Measurements from ENCODE around the gene RBBP8NL.
A peak's percentile ranks its signal among the peaks of the same experiment; 100 is the strongest.

Gene RBBP8NL

DNA sequence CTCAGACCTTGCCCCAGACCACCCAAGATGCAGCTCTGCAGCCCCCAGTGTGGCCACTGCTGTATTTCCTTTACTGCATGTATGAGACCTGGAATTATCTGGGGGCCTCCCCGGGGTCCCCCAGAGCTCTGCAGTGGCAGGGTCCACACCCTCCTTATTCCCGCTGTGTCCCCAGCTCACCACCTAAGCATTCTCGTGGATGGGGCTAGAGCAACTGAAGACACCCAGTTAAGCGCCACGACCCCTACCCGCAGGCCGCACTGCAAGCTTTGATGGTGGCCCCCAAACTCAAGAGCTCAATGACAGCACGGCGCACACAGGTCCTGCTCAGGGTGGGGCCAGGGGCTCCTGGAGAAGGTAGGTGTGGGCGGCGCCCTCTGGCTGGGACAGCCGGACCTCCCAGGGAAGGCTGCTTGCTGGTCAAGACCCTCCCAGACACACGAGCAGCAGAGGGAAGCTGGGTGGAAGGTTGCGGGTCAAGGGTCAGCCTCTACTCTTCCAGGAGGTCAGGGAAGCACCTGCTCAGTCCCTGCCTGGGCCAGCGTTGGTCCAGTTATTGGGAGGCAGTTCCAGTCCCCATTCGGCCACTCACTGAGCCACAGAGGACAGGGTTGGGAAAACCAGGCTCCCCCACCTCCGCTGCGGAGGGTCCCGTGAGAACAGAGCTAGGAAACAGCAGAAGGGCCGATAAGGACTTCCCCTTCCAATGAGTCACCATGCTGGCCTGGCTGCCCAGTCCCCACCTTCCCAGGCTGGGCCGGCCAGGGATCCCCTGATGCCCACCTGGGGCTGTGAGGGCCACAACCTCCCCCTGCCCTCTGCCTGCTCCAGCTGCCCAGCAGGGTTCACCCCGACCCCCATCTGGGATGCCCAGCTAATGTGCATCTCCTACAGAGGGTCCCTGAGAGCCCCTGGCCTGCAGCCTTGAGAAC lies 63.2 kb downstream of the RBBP8NL start:
- no peak for DNase-seq

DNA sequence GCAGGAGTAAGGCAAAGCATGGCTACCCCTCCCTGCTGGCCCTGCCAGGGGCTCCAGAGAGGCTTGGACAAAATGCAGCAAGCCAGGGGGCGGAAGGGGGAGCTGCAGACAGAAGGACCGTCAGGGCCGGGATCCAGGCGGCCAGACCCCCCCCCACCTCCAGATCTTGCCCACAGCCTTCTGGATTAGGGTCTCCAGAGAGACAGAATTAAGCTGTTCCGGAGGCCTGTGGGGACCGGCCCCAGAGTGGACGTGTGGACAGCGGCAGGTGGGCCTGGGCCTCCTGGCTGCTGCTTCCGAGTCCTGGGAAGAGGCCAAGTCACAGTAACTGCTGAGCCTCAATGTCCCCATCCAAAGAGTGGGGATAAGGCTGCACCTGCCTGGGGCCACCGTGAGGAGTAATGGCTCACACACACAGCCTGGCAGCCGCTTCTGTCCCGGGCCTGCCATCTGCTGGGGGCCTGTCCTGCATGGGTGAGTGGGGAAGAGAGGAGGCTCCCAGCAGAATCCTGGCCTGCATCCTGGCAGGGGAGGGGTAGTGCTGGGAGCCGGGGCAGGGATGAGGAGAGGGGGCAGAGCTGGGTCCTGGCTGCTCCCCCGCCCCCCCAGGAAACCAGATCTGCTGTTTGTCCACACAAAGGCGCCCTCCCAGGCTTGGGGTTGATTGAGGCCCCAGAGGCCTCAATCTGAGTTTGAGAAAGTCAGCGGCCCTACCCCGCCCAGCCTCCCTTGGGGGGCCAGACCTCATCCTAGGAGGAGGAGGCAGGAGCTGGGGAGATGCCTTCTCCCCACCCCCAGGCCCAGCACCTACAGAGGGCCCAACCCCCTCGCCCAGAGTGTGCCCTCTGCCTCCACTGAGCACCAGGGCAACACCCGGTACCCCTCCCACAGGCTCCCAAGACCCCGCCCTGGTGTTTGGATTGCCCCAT lies 64.1 kb downstream of the RBBP8NL start:
- no peak for DNase-seq

DNA sequence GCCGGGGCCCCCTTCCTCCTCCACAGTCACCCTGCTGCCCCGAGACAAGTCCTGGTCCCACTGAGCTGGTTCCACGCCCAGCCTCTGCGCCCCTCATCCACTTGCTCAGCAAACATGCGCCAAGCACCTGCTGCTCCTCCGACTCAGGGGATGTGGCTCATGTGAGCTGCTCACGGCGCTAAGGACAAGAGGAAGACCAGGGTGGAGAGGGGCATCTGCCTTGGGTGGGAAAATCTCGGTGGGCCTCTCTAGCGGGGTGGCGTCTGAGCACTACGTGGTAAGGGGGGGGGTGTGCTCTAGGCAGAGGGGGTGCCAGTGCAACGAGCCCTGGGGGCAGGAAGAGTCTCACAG lies 64.8 kb downstream of the RBBP8NL start:
- no peak for DNase-seq

DNA sequence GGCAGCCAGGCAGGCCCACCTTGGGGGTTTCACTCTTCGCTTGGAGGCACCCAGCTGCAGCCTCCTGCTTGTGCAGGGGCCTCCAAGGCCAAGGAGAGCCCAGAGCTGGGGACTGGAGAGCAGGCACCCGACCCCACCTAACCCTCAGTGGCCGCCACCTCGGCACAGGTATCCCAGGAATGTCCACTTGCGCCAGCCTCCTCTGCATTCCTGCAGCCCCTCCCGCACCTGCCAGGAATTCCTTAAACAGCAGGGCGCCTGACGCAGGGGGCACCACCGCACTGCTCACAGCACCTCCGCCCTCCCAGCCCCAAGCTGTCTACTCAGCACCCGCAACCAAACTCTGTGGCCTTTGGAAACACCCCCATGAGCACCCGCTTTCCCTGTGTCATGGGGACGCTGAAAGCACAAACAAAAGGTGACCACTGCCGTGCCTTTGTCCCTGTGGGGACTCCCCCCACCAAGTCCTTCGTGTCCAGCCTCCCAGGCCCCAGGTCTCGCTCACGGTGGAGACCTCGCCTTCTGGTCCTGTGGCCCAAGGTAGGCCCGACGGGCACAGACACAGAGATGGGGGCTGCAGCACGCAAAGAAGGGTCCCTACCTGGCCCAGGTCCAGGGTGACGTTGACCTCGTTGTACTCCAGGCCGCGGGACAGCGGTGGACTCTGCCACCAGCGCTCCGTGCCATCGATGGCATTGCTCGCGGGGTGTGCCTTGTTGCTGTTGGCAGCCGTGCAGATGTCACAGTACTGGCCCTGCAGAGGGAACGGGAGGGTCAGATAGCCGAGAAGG lies 65.3 kb downstream of the RBBP8NL start:
- no peak for DNase-seq

DNA sequence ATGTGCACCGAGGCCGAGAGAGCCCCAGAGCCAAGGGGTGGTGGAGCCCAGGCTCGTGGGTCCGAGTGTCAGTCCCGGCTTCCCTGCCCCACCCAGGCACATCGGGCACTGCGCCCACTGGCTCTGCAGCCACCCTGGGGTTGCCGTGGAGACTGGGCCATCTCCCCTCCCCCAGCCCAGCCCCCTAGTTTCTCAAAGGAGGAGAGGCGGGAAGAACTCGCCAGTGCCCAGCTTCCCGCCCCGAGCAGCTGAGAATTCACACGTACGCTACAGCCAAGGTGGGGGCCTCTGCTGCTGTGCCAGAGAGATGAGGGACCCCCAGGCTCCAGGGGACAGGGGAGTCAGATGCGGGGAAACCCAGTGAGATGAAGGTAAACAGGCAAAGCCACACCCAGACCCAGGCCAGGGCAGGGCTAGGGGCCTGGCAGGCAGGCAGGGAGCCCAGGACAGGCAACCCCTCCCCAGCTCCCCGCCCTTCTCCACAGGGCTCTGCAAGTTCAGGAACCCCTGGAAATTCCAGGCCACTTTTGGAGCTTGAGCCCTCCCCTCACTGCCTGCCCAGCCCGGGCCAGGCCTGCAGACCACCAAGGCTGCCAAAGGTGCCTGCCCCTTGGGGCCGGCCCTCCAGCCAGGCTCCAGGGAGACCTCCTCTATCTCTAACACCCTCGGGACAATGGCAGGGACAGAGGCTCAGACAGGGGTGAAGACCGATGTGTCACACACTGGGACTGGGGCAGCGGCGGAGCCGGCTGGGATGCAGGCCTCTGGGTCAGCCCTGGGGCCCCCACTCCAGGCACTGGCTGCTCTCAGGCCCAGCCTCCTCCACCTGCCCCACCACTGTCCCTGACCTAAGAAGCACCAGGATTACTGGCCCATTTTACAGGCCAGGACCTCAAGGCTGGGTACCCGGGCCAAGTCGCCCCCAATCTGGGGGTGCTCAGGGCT lies 66.2 kb downstream of the RBBP8NL start:
- DNase-seq, result peak in 1 of 51 donors; percentile 12

Measured in hypothalamus (tissue), 51 donors.